Subcutaneous adipose tissue (tissue), 4 donors: ENCODE data around the gene CELA1. TPM values are rescaled to one million over a fixed set of nuclear protein-coding genes. Genes with fewer than 3 reads are reported as not detected.

Experiments used
- CTCF ChIP-seq: fragments of 450-650 bp; IDR thresholded peaks from one replicate; pipeline ENCODE4 v1.5.1; 2016; ENCODE audit warnings: low read depth, mild to moderate bottlenecking, control low read depth, antibody characterized with exemption, moderate library complexity
- total RNA-seq, 4 donors: library from RNA; depleted of rRNA; stranded (reverse); fragments of >200 nt; gene quantifications; one replicate each; pipeline ENCODE4 v1.1.0, GENCODE V29; 2016

CELA1 gene
- total RNA-seq, 4 donors from 2014 or later: not detected

GRCh38 chr12:51339750-51340149, 6.7 kb downstream of the CELA1 start:
- no peak for TF ChIP-seq CTCF

GRCh38 chr12:51335931-51336330, 10.5 kb downstream of the CELA1 start:
- TF ChIP-seq CTCF: no peak

GRCh38 chr12:51334764-51335163, 11.7 kb downstream of the CELA1 start:
- TF ChIP-seq CTCF: no peak

- TF ChIP-seq CTCF: no peak
Measured at GRCh38 chr12:51333536-51333935, 12.9 kb downstream of the CELA1 start.

- TF ChIP-seq CTCF: no peak
Measured at GRCh38 chr12:51330186-51330585, 16.3 kb downstream of the CELA1 start.

GRCh38 chr12:51329742-51330141, 16.7 kb downstream of the CELA1 start:
- TF ChIP-seq CTCF: no peak

GRCh38 chr12:51328587-51328986, 17.9 kb downstream of the CELA1 start:
- no peak for TF ChIP-seq CTCF
